HT-29 (cell line): ENCODE data around the gene THSD7B. TPM values are rescaled to one million over a fixed set of nuclear protein-coding genes. Genes with fewer than 3 reads are reported as not detected.
"Not testable (repeated sequence)": the region's sequence is repeated elsewhere in the genome, so short reads cannot be mapped to it uniquely, and the experiment has no call there.

Source experiments
- DNase-seq: peaks from one replicate; pipeline ENCODE4 v3.0.0-alpha.2; 2015; ENCODE audit warnings: low spot score
- total RNA-seq: library from RNA; depleted of rRNA; stranded (reverse); fragments of >200 nt; shearing (Covaris generic); gene quantifications from 2 replicates; pipeline ENCODE4 v1.2.3, GENCODE V29; 2014

Gene THSD7B
- total RNA-seq, 1 experiment from 2014 or later = not detected

DNA sequence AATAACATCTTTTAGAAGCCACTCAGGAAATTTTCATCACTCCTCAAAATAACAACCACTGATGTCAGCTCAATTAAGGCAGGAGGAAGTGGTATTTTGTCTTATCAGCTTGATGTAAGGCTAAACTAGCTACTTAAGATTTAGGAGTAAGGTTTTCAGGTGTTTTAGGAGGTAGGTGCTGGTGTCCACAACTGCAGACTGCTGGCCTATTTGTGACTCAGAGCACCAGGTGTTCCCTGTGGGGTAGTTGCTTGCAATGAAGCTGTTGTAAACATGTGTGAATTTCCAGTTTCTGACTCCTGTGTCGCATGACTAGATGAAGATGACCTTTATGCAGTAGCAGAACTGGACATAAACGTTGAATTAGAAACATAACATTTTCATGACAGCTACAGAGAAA lies 164.2 kb downstream of the THSD7B start:
- no peak for DNase-seq

DNA sequence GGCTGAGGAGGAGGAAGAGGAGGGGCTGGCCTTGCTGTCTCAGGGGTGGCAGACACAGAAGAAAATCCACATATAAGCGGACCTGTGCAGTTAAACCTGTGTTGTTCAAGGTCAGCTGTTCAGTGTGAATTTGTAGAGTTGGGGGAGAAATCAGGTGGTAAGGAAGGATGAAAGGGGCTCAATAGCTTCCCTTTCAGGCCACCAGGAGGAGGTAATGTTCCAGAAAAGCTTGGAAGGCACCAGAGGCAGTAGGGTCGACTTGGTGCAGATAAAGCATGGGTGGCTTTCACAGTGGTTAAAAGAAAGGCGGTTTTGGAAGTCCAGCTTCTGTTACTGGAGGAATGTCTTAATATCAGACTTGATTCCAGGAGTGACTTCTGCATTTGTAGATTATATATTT lies 167.4 kb downstream of the THSD7B start:
- DNase-seq = peak; percentile 40

GRCh38 chr2:136935119-136935518 lies 169.8 kb downstream of the THSD7B start:
- no peak for DNase-seq

DNA sequence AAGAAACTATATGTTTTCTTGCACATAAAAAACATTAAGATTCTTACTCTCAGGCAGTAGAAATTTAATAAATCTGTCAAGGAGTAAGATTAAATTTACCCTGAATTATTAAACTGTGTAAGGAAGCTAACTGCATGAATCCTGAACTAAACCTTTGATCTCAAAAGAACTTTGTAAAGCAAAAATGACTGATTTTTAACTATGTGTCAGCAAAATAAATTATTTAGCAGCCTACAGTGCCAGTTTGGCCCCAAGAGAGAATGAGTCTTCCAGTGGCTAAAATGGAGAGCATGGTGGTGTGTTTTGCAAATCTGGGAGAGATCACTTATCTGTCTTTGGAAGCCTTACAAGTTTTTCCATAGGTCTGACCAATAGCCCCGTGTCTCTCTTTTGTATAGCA lies 190.7 kb downstream of the THSD7B start:
- no peak for DNase-seq

GRCh38 chr2:136957044-136957443 lies 191.7 kb downstream of the THSD7B start:
- DNase-seq = no peak

DNA sequence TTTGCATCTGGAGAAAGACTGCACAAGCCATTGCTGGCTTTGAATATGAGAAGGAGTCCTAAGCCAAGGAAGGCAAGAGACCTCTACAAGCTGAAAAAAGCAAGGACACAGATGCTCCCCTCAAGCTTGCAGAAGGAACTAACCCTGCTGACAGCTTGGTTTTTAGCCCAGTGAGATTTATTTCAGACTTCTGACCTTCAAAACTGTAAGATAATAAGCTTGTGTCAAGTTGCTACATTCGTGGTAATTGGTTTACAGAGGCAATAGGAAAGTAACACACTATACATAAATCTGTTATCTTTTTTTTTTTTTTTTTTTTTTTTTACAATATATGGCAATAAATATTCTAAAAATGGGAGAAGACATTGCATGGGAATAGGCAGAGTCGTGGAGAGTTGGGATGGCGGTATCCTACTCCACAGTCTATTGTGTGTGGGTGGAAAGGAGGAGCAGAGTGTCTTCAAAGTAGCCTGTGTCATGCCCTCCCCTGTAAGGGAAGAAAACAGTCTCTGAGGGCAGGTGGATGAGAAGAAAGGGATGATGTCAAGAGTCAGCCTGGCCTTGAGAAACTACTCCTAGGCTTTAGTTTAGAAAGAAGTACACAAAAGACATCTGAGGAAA lies 196.9 kb downstream of the THSD7B start:
- no peak for DNase-seq

DNA sequence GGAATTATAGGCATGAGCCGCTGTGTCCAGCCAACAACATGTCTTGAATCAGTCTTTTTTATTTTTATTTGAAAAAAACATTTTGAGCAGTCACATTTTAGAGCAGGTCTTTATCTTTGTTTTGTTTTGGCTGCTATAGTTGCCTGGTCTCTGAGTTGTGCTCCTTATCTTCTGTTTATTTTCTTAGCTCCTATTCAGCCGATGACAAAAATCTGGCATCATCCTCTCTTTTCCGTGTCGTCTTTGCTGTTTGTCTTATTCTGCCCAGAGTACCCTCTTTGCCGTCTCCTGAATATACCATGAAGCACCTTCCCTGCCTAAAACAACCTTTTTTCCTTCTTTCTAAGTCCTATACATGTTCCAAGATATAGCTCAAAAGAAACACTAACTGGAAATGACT lies 201.1 kb downstream of the THSD7B start:
- no peak for DNase-seq

GRCh38 chr2:136980303-136980702 lies 215.0 kb downstream of the THSD7B start:
- no peak for DNase-seq

DNA sequence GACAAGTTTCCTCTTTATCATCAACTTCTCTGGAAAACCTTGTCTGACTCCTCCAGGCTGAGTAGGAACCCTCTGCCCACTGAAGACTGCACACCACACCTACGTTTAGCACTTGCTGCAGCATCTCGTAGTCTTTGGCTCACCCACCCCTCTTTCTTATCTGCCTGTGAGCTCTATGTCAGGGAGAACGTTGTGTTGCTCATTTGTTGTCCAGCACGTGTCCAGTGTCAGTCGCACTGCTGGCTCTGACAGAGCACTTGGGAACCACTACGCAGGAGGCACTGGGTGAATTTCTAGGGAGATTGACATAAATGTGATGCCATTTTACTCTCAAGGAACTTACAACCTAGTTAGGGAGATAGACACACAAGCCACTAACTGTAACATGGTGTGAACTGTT lies 216.3 kb downstream of the THSD7B start:
- DNase-seq = not testable (repeated sequence)

- DNase-seq = no peak
Observed at GRCh38 chr2:136985044-136985443, 219.7 kb downstream of the THSD7B start.

GRCh38 chr2:136986605-136987221 lies 221.4 kb downstream of the THSD7B start:
- no peak for DNase-seq

GRCh38 chr2:136990316-136990715 lies 225.0 kb downstream of the THSD7B start:
- no peak for DNase-seq

GRCh38 chr2:136994793-136995192 lies 229.4 kb downstream of the THSD7B start:
- no peak for DNase-seq

DNA sequence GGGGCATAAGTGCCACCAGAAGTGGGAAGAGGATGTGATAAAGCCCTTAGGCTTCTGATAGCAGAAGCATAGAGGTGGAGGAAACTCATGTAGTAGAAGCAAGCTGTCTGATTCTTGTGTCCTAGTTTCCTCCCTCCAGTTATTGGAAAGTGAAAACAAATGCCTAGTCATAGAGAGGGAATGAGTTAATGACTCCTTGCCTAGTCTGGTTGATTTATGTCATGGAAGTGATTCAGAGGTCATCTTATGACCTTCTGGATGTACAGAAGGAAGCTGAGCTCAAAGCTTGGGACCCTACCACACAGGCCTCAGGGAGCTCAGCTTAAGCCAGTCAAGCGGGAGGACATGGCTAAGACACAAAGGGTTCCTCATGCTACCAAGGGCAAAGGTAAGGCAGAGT lies 232.2 kb downstream of the THSD7B start:
- DNase-seq = no peak

GRCh38 chr2:137000811-137001210 lies 235.5 kb downstream of the THSD7B start:
- no peak for DNase-seq

- DNase-seq = no peak
Observed at GRCh38 chr2:137002896-137003295, 237.6 kb downstream of the THSD7B start.

DNA sequence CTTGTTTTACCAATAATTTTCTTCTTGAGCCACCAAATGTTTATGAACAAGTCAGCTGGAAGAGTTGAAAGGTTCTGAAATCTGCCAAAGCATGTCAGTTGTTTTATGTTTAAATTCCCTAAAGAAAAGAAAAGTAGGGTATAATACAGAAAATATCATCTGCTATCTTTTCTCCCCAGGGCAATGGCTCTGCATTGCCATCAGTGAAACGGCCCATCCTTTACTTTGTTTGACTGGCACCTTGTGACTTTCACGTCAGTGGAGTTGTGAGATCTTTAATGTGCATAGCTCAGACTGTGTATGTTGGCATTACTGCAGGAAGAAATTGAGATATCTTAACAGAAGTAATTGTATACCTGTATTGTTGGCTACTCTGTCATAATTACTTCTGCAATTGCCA lies 239.9 kb downstream of the THSD7B start:
- no peak for DNase-seq

DNA sequence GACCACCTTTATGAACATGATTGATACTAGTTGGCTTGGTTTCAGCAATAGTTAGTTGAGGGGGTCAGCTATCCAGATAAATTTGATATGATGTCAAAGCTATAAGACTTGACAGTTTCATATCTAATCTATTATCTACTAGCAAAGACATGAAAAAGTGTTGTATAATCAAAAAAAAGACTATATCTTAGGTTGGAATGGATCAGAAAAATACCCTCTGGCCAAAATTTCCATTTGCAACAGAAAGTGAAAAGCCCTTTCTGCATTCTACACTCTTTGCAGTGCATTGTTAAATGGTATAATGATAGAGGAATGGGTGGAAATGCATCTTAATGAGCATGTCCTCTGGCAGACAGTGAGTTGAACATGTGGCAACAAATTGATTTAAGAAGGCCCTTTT lies 242.6 kb downstream of the THSD7B start:
- no peak for DNase-seq

GRCh38 chr2:137009953-137010352 lies 244.6 kb downstream of the THSD7B start:
- no peak for DNase-seq

GRCh38 chr2:137020452-137021196 lies 255.3 kb downstream of the THSD7B start:
- DNase-seq = no peak

DNA sequence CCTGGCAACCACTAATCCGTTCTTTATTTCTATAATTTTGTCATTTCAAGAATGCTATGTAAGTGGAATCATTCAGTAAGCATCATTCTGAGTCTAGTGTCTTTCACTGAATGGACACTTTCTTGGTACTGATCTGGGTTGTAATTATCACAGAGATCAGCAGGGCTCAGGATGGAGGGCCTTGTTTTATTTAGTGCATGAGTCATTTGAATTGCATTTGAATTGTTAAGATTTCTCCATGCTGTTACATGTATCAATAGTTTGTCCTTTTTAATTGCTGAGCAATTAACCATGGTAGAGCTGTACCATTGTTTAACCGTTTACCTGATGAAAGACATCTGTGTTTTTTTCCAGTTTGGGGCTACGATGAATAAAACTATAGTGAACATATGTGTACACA lies 256.4 kb downstream of the THSD7B start:
- DNase-seq = no peak

- no peak for DNase-seq
Observed at GRCh38 chr2:137023205-137023604, 257.9 kb downstream of the THSD7B start.

GRCh38 chr2:137031731-137032130 lies 266.4 kb downstream of the THSD7B start:
- no peak for DNase-seq
